K562 (cell line): ENCODE measurements around the gene PFKFB2. TPM values are rescaled to one million over a fixed set of nuclear protein-coding genes. Genes with fewer than 3 reads are reported as not detected.

Experiments
- ATAC-seq: fragments of 200-7000 bp; cut with Tn5 transposase; 3 replicates; pipeline ENCODE4 v1.9.1; 2020; ENCODE audit warnings: moderate library complexity
- BruUV-seq: library from RNA; stranded (reverse); fragments of 400-500 nt; replicated peaks from 2 replicates; lab custom pipeline; 2021; lab: Mats Ljungman, UMichigan
- CTCF ChIA-PET: fragments of 300-600 bp; formaldehyde crosslinking; extraction: SDS; loops from one replicate; lab custom pipeline; 2021; ENCODE audit warnings: low intra/inter-chr PET ratio; lab: Yijun Ruan, JAX
- POLR2A ChIA-PET: fragments of 300-600, 350-650 bp; sonication (Branson Sonifier 250); formaldehyde crosslinking; extraction: SDS; loops from one replicate; lab custom pipeline; 2021; ENCODE audit warnings: antibody characterized with exemption, inconsistent platforms; lab: Yijun Ruan, JAX
- DNase-seq, 4 experiments: peaks; one replicate each; pipeline versions ENCODE4 v3.0.0 to v3.0.0-alpha.2; 2011 to 2018; ENCODE audit warnings: low spot score in 3 of 4, mixed read lengths in 3 of 4; ENCODE audit errors: extremely low read depth in 1 of 4
- FAIRE-seq: peaks from 2 replicates; lab custom pipeline; 2011; peaks lifted over from hg19 to GRCh38; lab: Jason Lieb, UNC
- H2AFZ ChIP-seq: 2 replicates; pipeline ENCODE4 v1.6.0; 2011; ENCODE audit warnings: low read depth, low read length, control low read depth, inconsistent platforms
- H3K27ac ChIP-seq: fragments of 200-600 bp; 3 replicates; pipeline ENCODE4 v1.8.0; 2011; ENCODE audit warnings: low read depth, mild to moderate bottlenecking, control low read depth, inconsistent platforms, low read length, moderate library complexity, mixed read lengths; ENCODE audit errors: extremely low read depth
- H3K27me3 ChIP-seq, 2 experiments: fragments of 300-600 bp in 1 of 2; 2 replicates in 1 of 2; 3 replicates in 1 of 2; pipeline versions ENCODE4 v1.6.0 to v1.8.0; 2011; ENCODE audit warnings: inconsistent platforms in 2 of 2, low read length in 2 of 2, mild to moderate bottlenecking in 1 of 2, mixed read lengths in 1 of 2, moderate library complexity in 1 of 2; ENCODE audit not compliant: control insufficient read depth in 2 of 2, insufficient read depth in 2 of 2
- H3K36me3 ChIP-seq: fragments of 300-600 bp; 3 replicates; pipeline ENCODE4 v1.8.0; 2011; ENCODE audit warnings: mild to moderate bottlenecking, low read length, inconsistent platforms; ENCODE audit not compliant: control insufficient read depth, insufficient read depth
- H3K4me1 ChIP-seq, 2 experiments: fragments of 200-600 bp in 1 of 2; replicated peaks in 1 of 2; 2 replicates in 1 of 2; 3 replicates in 1 of 2; pipeline versions ENCODE4 v1.5.1 to v1.8.0; 2011; ENCODE audit warnings: inconsistent platforms in 2 of 2, low read length in 2 of 2, mild to moderate bottlenecking in 1 of 2, mixed read lengths in 1 of 2, moderate library complexity in 1 of 2; ENCODE audit not compliant: control insufficient read depth in 2 of 2, insufficient read depth in 2 of 2
- H3K4me2 ChIP-seq: 2 replicates; pipeline ENCODE4 v1.6.1; 2011; ENCODE audit warnings: low read length, control low read depth, inconsistent platforms, mixed read lengths; ENCODE audit not compliant: insufficient read depth
- H3K4me3 ChIP-seq: fragments of 200-600 bp; sonication (generic), shearing (Covaris generic); 2 replicates; pipeline ENCODE4 v1.5.1; 2016; ENCODE audit warnings: control low read depth, inconsistent platforms
- H3K79me2 ChIP-seq: fragments of 200-600 bp; 3 replicates; pipeline ENCODE4 v1.8.0; 2011; ENCODE audit warnings: low read length, inconsistent platforms; ENCODE audit not compliant: control insufficient read depth, insufficient read depth
- H3K9ac ChIP-seq, 2 experiments: 2 replicates each; pipeline versions ENCODE4 v1.6.0 to v1.6.1; 2011; ENCODE audit warnings: low read depth in 2 of 2, low read length in 2 of 2, control low read depth in 1 of 2, inconsistent platforms in 1 of 2, mild to moderate bottlenecking in 1 of 2, mixed read lengths in 1 of 2; ENCODE audit not compliant: insufficient read depth in 1 of 2
- H3K9me1 ChIP-seq: one replicate; pipeline ENCODE4 v1.6.0; 2011; ENCODE audit warnings: inconsistent platforms, mild to moderate bottlenecking, low read length, moderate library complexity; ENCODE audit not compliant: control insufficient read depth, insufficient read depth
- H3K9me3 ChIP-seq: replicated peaks from 2 replicates; pipeline ENCODE4 v1.5.1; 2011; ENCODE audit warnings: low read depth, low read length, inconsistent platforms; ENCODE audit not compliant: control insufficient read depth, insufficient read depth
- H4K20me1 ChIP-seq: replicated peaks from 2 replicates; pipeline ENCODE4 v1.6.1; 2011; ENCODE audit warnings: low read length, inconsistent platforms, mixed read lengths; ENCODE audit not compliant: control insufficient read depth, insufficient read depth
- FIP1L1 ChIP-seq: fragments of 200-400 bp; formaldehyde crosslinking; IDR thresholded peaks from 2 replicates; pipeline ENCODE4 v1.6.1; 2018; ENCODE audit warnings: mild to moderate bottlenecking, low read depth, low read length; ENCODE audit not compliant: poor library complexity, severe bottlenecking
- NFIC ChIP-seq: fragments of 450-650 bp; IDR thresholded peaks from 2 replicates; pipeline ENCODE4 v1.6.1; 2017; ENCODE audit warnings: mild to moderate bottlenecking, inconsistent platforms
- NFYB ChIP-seq: IDR thresholded peaks from 2 replicates; pipeline ENCODE4 v1.6.1; 2011; ENCODE audit warnings: mild to moderate bottlenecking, moderate library complexity; ENCODE audit not compliant: insufficient read length; ENCODE audit errors: extremely low read depth
- WGBS: fragments of 100-300 bp; shearing (Covaris generic); methylation state at CpG from one replicate; pipeline ENCODE4 v1.1.6; 2016; ENCODE audit warnings: low coverage, mixed read lengths; ENCODE audit not compliant: insufficient coverage; ENCODE audit errors: missing lambda C conversion rate; 5-methylcytosine and 5-hydroxymethylcytosine counted together
- in situ Hi-C: fragments of 300-500 bp; cut with MboI; formaldehyde crosslinking; loops from 4 replicates; pipeline ENCODE4 v1.15.0; 2018; ENCODE audit warnings: inconsistent platforms, mixed read lengths
- intact Hi-C: fragments of 100-400 bp; cut with micrococcal nuclease; formaldehyde crosslinking; loops from 2 replicates; pipeline ENCODE4 v1.14.2; 2022
- polyA plus RNA-seq, 8 experiments: library from polyadenylated mRNA; depleted of rRNA in 4 of 8; stranded (reverse) in 5 of 8; unstranded in 3 of 8; fragments of >200 nt; fragmentation: Nextera tagmentation in 2 of 8; fragmentation: Illumina TruSeq in 1 of 8; extraction: Ambion mirVana in 2 of 8; extraction: Trizol in 1 of 8; gene quantifications; 2 replicates each; pipeline versions ENCODE4 v1.2.1 to v1.2.3, GENCODE V29; 2011 to 2014; ENCODE audit warnings: inconsistent platforms in 1 of 8, missing spikeins in 1 of 8
- total RNA-seq, 7 experiments: library from RNA; depleted of rRNA in 6 of 7; stranded (reverse); fragments of >200 nt in 6 of 7; fragmentation: Illumina TruSeq in 2 of 7; extraction: Trizol in 2 of 7; gene quantifications; 2 replicates each; pipeline versions ENCODE4 v1.2.1 to v1.2.3, GENCODE V29; 2011 to 2021; ENCODE audit warnings: low replicate concordance in 1 of 7

The PFKFB2 gene
- total and polyA plus RNA-seq, 9 of the 15 experiments (the other 6 are each of a cell fraction or from before 2014, with no cell fraction given) = 6.9 to 26.0 (median 16.4) TPM

DNA sequence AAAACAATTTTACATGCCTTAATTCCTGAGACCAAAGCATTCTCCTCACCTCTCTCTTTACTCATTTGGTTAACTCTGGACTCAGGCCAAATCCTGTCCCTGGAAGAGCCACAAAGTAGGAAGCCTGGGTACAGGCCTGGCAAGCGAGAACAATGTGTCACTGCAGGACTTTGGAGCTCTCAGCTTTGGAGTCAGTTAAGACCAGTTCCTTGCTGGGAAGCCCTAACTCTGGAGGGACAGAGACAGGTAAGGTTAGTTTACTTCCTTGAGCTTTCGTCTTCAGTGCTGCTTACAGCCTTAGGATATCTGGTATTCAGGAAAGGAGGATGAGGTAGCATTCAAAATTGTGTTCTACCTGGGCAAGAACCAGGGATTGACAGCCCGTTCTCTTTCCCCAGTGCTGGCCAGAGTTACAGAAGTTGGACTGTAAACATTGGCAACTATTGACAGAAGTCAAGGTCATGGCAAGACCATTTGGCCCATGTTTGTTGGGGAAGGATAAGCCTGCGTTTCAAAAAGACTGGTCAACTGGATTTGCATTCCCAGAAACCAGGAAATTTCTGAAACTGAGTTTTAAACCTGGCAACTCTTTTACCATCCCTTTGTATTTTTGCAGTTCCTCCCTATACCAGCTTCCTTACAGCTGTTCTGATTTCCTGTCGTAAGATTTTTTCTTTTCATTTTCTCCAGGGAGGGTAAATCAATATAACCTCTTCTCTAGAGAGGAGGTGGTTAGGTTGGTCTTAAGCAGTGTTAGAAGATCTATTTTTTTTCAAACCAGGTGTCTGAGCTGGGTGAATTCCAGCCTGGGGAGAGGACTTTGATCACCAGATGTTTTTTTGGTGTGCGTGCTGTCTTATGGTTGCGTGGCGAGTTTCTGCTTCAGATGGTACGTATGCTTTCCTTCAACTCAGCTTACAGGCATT is 35.9 kb downstream of the PFKFB2 start, which contains the start of gene C4BPB:
TSS of gene C4BPB (plus strand) at position 160 of the 926 bp plus-strand sequence. CDS start at position 832, 672 bp downstream.
- Histone ChIP-seq H2AFZ (peak within 1 kb of the TSS; percentile 54), H3K4me2 (no peak within 1 kb of the TSS)
- no peak for ATAC-seq

More for the DNA sequence above, 35.9 kb downstream of the PFKFB2 start, which contains the start of gene C4BPB:
- FAIRE-seq (no peak), DNase-seq (no peak)
- Histone ChIP-seq H3K9me1 (no peaks in the 10 kb centered on the region), H3K9me3 (no peaks in the 10 kb centered on the region), H3K79me2 (no peaks in the 10 kb centered on the region), H3K9ac (no peak within 1 kb of the TSS), H3K4me3 (no peak within 1 kb of the TSS), H3K36me3 (no peaks in the 10 kb centered on the region), H4K20me1 (no peaks in the 10 kb centered on the region), H3K27me3 (no peaks in the 10 kb centered on the region), H3K4me1 (peaks cover 0 to 13% of the 10 kb centered on the region in 2 experiments; a peak in 4 of 5 replicates), H3K27ac (no peak within 1 kb of the TSS)
- intact Hi-C loops (no loop called here), in situ Hi-C loops (loop anchor here (5.0 kb wide), 1 partner anchor 318 kb away; no protein-coding TSS in a partner anchor)
- BruUV-seq = no TSS peak
- 70% methylated on average over 9 of the region's 9 CpGs for WGBS
- no peak for TF ChIP-seq NFYB
- no peak for TF ChIP-seq FIP1L1
- peak; percentile 54 for TF ChIP-seq NFIC
- ChIA-PET POLR2A (no interaction called here), CTCF (interaction anchor here (0.6 kb wide), 1 partner anchor 363 kb away, joined by 3 read pairs; no protein-coding TSS in a partner anchor)
